SH-SY5Y (cell line): ENCODE measurements around the gene NFATC3.

Source experiments
- GATA2 ChIP-seq: IDR thresholded peaks from 2 replicates; pipeline ENCODE4 v1.6.1; 2011; ENCODE audit warnings: mild to moderate bottlenecking, low read depth, low read length
- GATA3 ChIP-seq: IDR thresholded peaks from 2 replicates; pipeline ENCODE4 v1.6.1; 2011; ENCODE audit warnings: low read depth, mild to moderate bottlenecking, low read length, moderate library complexity

DNA sequence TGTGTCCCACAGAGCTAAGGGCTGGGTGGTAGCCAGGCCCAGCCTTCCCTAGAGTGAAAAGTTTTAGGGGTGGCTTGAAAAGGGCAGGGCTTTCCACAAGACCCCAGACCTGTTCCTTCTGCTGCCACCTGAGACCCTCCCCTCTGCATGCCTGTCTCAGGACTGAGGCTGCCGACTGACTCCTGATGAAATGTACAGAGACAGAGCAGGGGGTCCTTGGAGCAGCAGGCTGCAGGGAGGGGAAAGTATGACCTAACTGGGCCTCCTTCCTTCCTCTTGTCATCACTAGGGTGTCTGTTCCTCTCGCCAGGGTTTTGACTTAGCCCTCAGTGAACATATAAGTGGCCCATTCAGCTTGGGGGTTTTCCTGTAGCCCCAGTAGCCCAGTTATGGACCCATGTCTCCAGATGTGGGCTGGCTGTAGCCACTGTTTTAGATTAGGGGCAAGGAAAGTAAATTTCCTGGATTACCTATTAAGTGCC, 14.9 kb upstream of the NFATC3 start:
- TF ChIP-seq GATA3 (no peak), GATA2 (no peak)
